Lung (tissue), 12 donors: ENCODE results near the gene WDPCP. TPM values are rescaled to one million over a fixed set of nuclear protein-coding genes. Genes with fewer than 3 reads are reported as not detected.
"Not testable (repeated sequence)": the region's sequence is repeated elsewhere in the genome, so short reads cannot be mapped to it uniquely, and the experiment has no call there.

ENCODE experiments used
- ATAC-seq: fragments of 200-7000 bp; cut with Tn5 transposase; one replicate; pipeline ENCODE4 v1.9.1; 2020; ENCODE audit warnings: moderate number of reproducible peaks; ENCODE audit not compliant: insufficient read depth, low FRiP score
- DNase-seq, 3 donors: peaks; one replicate each; pipeline ENCODE4 v3.0.0-alpha.2; 2013 to 2017
- H3K27ac ChIP-seq, 2 donors: one replicate each; pipeline ENCODE4 v1.5.1; 2013; ENCODE audit warnings: mild to moderate bottlenecking in 2 of 2, moderate library complexity in 2 of 2, control low read depth in 1 of 2, inconsistent platforms in 1 of 2, low read depth in 1 of 2, low read length in 1 of 2
- H3K27me3 ChIP-seq, 3 donors: one replicate each; pipeline ENCODE4 v1.5.1; 2013; ENCODE audit warnings: low read length in 2 of 3; ENCODE audit not compliant: control insufficient read depth in 3 of 3, insufficient read depth in 3 of 3
- H3K36me3 ChIP-seq, 4 donors: one replicate each; pipeline ENCODE4 v1.5.1; 2013; ENCODE audit warnings: low read length in 4 of 4, mild to moderate bottlenecking in 1 of 4, moderate library complexity in 1 of 4; ENCODE audit not compliant: control insufficient read depth in 4 of 4, insufficient read depth in 4 of 4
- H3K4me1 ChIP-seq, 5 donors: one replicate each; pipeline ENCODE4 v1.5.1; 2013; ENCODE audit warnings: low read length in 5 of 5, mild to moderate bottlenecking in 2 of 5, moderate library complexity in 1 of 5; ENCODE audit not compliant: control insufficient read depth in 5 of 5, insufficient read depth in 5 of 5
- H3K4me3 ChIP-seq: one replicate; pipeline ENCODE4 v1.5.1; 2013; ENCODE audit warnings: mild to moderate bottlenecking, control low read depth, moderate library complexity
- H3K9ac ChIP-seq, 2 donors: one replicate each; pipeline ENCODE4 v1.5.1; 2013; ENCODE audit warnings: low read length in 2 of 2, control low read depth in 1 of 2; ENCODE audit not compliant: insufficient read depth in 1 of 2
- H3K9me3 ChIP-seq, 4 donors: one replicate each; pipeline ENCODE4 v1.5.1; 2013; ENCODE audit warnings: low read length in 3 of 4, mild to moderate bottlenecking in 1 of 4, moderate library complexity in 1 of 4; ENCODE audit not compliant: control insufficient read depth in 4 of 4, insufficient read depth in 3 of 4
- CTCF ChIP-seq: IDR thresholded peaks from 2 replicates; pipeline ENCODE4 v1.5.1; 2012; ENCODE audit warnings: mild to moderate bottlenecking; ENCODE audit errors: control extremely low read depth, extremely low read depth
- WGBS, 2 donors: extraction: QIAGEN DNeasy Blood & Tissue Kit; methylation state at CpG; one replicate each; pipeline ENCODE4 v1.1.7; 2013; 5-methylcytosine and 5-hydroxymethylcytosine counted together
- polyA plus RNA-seq, 2 donors: library from polyadenylated mRNA; stranded (reverse); fragments of 200-250 nt; gene quantifications; one replicate each; pipeline ENCODE4 v1.2.1, GENCODE V29; 2013
- total RNA-seq, 2 donors: library from RNA; depleted of rRNA in 1 of 2; stranded (reverse); fragments of >200 nt in 1 of 2; gene quantifications; one replicate each; pipeline ENCODE4 v1.2.1, GENCODE V29; 2014 to 2021
- donor health status: control.
- donor health status: control.
- donor health status: Bipolar disorder and iron deficiency.
- donor health status: healthy.
- donor health status: DM: yes; HTN: yes; CAD: no.

WDPCP gene
- total and polyA plus RNA-seq, 4 donors = 2.3 to 40.7 (median 8.6) TPM

DNA sequence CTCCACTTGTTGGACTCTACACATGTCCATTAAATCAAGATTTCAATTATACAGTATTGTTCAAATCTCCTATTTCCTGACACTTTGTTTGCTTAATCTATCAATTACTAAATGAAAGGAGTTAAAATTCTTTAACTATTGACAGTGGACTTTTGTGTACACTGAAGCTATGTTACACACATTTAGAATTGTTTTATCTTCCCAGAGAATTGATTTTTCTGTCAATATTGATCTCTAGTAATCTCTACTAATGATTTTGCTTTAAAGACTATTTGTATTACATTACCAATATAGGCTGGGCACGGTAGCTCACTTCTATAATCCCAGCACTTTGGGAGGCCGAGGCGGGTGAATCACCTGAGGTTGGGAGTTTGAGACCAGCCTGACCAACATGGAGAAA lies 215.7 kb downstream of the WDPCP start:
- Histone ChIP-seq H3K4me1 (no peaks in the 10 kb centered on the region), H3K9ac (no peak overlapping the region), H3K36me3 (peaks cover 0 to 2% (median 1%) of the 10 kb centered on the region in 4 donors), H3K4me3 (no peak overlapping the region), H3K9me3 (peaks cover 0 to 4% (median 2%) of the 10 kb centered on the region in 4 donors), H3K27ac (no peak overlapping the region), H3K27me3 (no peaks in the 10 kb centered on the region)
- no peak for DNase-seq
- no peak for ATAC-seq
- TF ChIP-seq CTCF = no peak
- 96 to 97% methylated on average over 3 of the region's 3 CpGs for WGBS, 2 donors

GRCh38 chr2:63369146-63369545 lies 219.1 kb downstream of the WDPCP start:
- Histone ChIP-seq H3K4me1 (no peaks in the 10 kb centered on the region), H3K9ac (no peak overlapping the region), H3K9me3 (peaks cover 0 to 4% (median 2%) of the 10 kb centered on the region in 4 donors), H3K4me3 (no peak overlapping the region), H3K27ac (no peak overlapping the region), H3K27me3 (no peaks in the 10 kb centered on the region), H3K36me3 (peaks cover 0 to 4% (median 1%) of the 10 kb centered on the region in 4 donors)
- ATAC-seq = no peak
- DNase-seq = no peak
- no peak for TF ChIP-seq CTCF
- 100% methylated on average over 1 of the region's 1 CpG for WGBS, 2 donors

GRCh38 chr2:63364866-63365265 lies 223.4 kb downstream of the WDPCP start:
- Histone ChIP-seq H3K27me3 (no peaks in the 10 kb centered on the region), H3K4me3 (no peak overlapping the region), H3K36me3 (peaks cover 0 to 2% (median 0%) of the 10 kb centered on the region in 4 donors), H3K9me3 (peaks cover 0 to 2% (median 0%) of the 10 kb centered on the region in 4 donors), H3K9ac (no peak overlapping the region), H3K27ac (no peak overlapping the region), H3K4me1 (no peaks in the 10 kb centered on the region)
- 75 to 79% methylated on average over 1 of the region's 1 CpG for WGBS, 2 donors
- no peak for TF ChIP-seq CTCF
- ATAC-seq = no peak
- peak in 2 of 3 donors; percentile 13 to 33 for DNase-seq

DNA sequence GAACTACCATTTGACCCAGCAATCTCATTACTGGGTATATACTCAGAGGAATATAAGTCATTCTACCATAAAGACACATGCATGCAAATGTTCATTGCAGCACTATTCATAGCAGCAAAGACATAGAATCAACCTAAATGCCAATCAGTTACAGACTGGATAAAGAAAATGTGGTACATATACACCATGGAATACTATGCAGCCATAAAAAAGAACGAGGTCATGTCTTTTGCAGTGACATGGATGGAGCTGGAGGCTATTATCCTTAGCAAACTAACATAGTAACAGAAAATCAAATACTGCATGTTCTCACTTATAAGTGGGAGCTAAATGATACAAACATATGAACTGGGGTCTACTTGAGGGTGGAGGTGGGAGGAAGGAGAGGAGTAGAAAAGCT lies 230.6 kb downstream of the WDPCP start:
- not testable (repeated sequence) for H3K9me3 ChIP-seq, H3K36me3 ChIP-seq, H3K9ac ChIP-seq, ATAC-seq, H3K4me3 ChIP-seq, H3K27ac ChIP-seq, DNase-seq, H3K27me3 ChIP-seq, H3K4me1 ChIP-seq
- WGBS, 2 donors = 84 to 92% methylated on average over 1 of the region's 1 CpG
